Suprapubic skin (tissue), 4 donors: ENCODE data around the gene SLC40A1. TPM values are rescaled to one million over a fixed set of nuclear protein-coding genes. Genes with fewer than 3 reads are reported as not detected.

ENCODE experiments used
- DNase-seq, 2 donors: peaks; one replicate each; pipeline ENCODE4 v3.0.0-alpha.2; 2019; ENCODE audit warnings: low spot score in 2 of 2
- H3K27ac ChIP-seq: fragments of 200-600 bp; sonication (generic); one replicate; pipeline ENCODE4 v1.5.1; 2019
- H3K27me3 ChIP-seq: fragments of 200-600 bp; sonication (generic); one replicate; pipeline ENCODE4 v1.5.1; 2019
- H3K36me3 ChIP-seq: fragments of 200-600 bp; sonication (generic); one replicate; pipeline ENCODE4 v1.5.1; 2019
- H3K4me1 ChIP-seq: fragments of 200-600 bp; sonication (generic); one replicate; pipeline ENCODE4 v1.5.1; 2019
- H3K4me3 ChIP-seq: fragments of 200-600 bp; sonication (generic); one replicate; pipeline ENCODE4 v1.5.1; 2019; ENCODE audit warnings: mild to moderate bottlenecking
- H3K9me3 ChIP-seq: fragments of 200-600 bp; sonication (generic); one replicate; pipeline ENCODE4 v1.5.1; 2019
- EP300 ChIP-seq: sonication (generic); formaldehyde crosslinking; IDR thresholded peaks from one replicate; pipeline ENCODE4 v1.6.1; 2017; ENCODE audit warnings: antibody characterized with exemption
- POLR2A ChIP-seq, 2 donors: fragments of 450-650 bp; IDR thresholded peaks; one replicate each; pipeline ENCODE4 v1.6.1; 2017; ENCODE audit warnings: antibody characterized with exemption in 2 of 2, mild to moderate bottlenecking in 2 of 2, moderate library complexity in 2 of 2
- POLR2AphosphoS5 ChIP-seq, 3 donors: sonication (generic); formaldehyde crosslinking; IDR thresholded peaks; one replicate each; pipeline ENCODE4 v1.6.1; 2017; ENCODE audit warnings: antibody characterized with exemption in 3 of 3
- WGBS: methylation state at CpG from one replicate; pipeline ENCODE4 v1.1.5; 2018; 5-methylcytosine and 5-hydroxymethylcytosine counted together
- total RNA-seq, 4 donors: library from RNA; depleted of rRNA; stranded (reverse); fragments of >200 nt; gene quantifications; one replicate each; pipeline ENCODE4 v1.1.0, GENCODE V29; 2016
- TF ChIP-seq, protein P1 (sequence below), 2 donors: fragments of 200-600 bp in 1 of 2; fragments of 450-650 bp in 1 of 2; sonication (generic) in 1 of 2; IDR thresholded peaks; one replicate each; pipeline ENCODE4 v1.5.1; 2016 to 2019; ENCODE audit warnings: antibody characterized with exemption in 2 of 2, mild to moderate bottlenecking in 1 of 2, moderate library complexity in 1 of 2

Gene SLC40A1
- total RNA-seq, 4 donors from 2014 or later = 17.2 to 33.6 (median 19.6) TPM

DNA sequence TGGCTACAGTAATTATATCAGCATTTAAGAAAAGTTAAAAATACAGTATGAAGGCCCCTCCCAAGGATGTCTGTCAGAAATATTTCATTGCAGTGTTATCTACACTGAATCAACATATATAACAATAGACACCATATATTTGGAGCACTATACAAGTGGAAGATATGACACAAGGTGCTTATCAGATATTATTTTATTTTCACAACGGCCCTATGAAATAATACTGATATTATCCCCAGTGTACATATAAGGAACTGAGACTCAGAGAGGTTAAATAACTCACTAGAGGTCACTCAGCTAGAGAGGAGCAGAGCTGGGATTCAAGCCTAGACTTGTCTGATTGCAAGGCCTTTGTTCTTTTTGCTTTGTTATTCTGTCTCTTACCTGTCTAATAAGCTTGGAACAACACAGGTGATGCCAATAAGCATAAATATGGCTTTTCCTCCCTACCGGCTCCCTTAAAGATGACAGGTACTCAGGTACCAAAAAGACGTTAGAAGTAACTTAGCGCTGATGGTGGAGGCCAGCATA lies 4.7 kb upstream of the SLC40A1 start:
- TF ChIP-seq EP300 = no peak
- TF ChIP-seq POLR2A (IDR thresholded peaks at IDR 0.05) = no peak
- TF ChIP-seq POLR2AphosphoS5 (IDR thresholded peaks at IDR 0.05) = no peak
- TF ChIP-seq, protein P1, sequence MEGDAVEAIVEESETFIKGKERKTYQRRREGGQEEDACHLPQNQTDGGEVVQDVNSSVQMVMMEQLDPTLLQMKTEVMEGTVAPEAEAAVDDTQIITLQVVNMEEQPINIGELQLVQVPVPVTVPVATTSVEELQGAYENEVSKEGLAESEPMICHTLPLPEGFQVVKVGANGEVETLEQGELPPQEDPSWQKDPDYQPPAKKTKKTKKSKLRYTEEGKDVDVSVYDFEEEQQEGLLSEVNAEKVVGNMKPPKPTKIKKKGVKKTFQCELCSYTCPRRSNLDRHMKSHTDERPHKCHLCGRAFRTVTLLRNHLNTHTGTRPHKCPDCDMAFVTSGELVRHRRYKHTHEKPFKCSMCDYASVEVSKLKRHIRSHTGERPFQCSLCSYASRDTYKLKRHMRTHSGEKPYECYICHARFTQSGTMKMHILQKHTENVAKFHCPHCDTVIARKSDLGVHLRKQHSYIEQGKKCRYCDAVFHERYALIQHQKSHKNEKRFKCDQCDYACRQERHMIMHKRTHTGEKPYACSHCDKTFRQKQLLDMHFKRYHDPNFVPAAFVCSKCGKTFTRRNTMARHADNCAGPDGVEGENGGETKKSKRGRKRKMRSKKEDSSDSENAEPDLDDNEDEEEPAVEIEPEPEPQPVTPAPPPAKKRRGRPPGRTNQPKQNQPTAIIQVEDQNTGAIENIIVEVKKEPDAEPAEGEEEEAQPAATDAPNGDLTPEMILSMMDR (IDR thresholded peaks at IDR 0.05) = no peak
- H3K4me3 ChIP-seq = no peak overlapping the region
- 85% methylated on average over 4 of the region's 4 CpGs for WGBS
- H3K27ac ChIP-seq = no peak overlapping the region
- no peaks in the 10 kb centered on the region for H3K9me3 ChIP-seq
- no peaks in the 10 kb centered on the region for H3K36me3 ChIP-seq
- H3K27me3 ChIP-seq = no peaks in the 10 kb centered on the region
- no peak for DNase-seq
- H3K4me1 ChIP-seq = peaks cover 10% of the 10 kb centered on the region

DNA sequence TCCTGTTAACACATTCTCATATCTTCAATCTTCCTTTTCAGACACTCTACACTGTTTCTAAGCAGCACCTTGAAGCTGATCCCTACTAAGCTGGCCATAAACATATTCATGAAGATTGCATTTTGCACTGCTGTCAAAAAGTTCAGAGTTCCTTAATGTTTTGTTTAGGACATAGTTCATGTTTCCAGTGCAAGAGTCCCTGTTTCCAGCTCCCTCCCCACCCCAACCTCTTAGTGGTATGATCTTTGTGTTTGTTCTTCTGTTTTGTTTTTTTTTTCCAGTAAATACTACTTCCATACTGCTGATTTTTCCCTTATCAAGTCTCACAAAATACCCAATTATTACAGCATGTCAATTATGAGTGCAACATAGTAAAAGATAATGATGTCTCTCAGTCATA lies 4.1 kb upstream of the SLC40A1 start:
- no peaks in the 10 kb centered on the region for H3K27me3 ChIP-seq
- no peak for DNase-seq
- H3K9me3 ChIP-seq = no peaks in the 10 kb centered on the region
- no peak overlapping the region for H3K27ac ChIP-seq
- no peak overlapping the region for H3K4me3 ChIP-seq
- no peaks in the 10 kb centered on the region for H3K36me3 ChIP-seq
- H3K4me1 ChIP-seq = peaks cover 15% of the 10 kb centered on the region
- no peak for TF ChIP-seq POLR2AphosphoS5 (IDR thresholded peaks at IDR 0.05)
- no peak for TF ChIP-seq POLR2A (IDR thresholded peaks at IDR 0.05)
- TF ChIP-seq, protein P1 (IDR thresholded peaks at IDR 0.05) = no peak
- no peak for TF ChIP-seq EP300

DNA sequence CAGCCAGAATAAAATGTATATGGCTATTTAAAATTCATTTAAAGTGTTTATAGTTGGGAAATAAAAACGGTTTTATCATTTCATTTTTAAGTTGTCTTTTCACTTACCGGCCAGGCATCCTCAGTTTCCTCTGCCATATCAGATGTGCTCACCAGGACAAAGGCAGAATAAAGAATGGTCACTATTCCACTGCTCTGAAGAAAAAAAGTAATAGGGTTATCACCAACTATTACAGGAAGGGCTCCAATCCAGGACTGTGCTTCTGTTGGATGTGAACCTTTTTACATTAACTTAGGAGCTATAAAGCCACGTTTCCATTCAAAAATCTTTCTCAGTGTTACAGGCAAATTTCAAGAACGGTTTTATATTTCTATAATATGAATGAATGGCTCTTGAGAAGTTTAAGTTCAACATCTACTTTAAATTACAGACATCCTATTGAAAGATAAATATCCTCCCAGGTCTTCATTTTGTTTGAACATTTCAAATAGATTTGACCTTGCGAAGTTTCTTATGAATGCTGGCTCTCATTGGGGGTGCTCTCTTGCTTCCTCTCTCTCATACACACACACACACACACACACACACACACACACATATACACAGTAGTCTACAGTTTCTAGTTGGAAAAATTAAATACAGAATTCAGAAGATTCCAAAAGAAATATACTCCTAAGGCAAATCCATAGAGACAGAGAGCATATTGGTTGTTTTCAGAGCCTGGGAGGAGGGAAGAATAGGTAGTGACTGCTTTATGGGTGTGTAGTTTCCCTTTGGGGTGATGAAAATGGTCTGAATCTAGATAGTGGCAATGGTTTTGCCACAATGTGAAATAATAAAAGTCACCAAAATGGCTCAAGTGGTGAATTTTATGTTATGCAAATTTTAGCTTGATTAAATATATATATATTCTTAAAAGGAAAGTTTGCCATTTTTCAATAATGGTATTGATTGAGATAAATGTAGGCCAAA lies 2.9 kb upstream of the SLC40A1 start:
- WGBS = 96% methylated on average over 5 of the region's 5 CpGs
- no peak for DNase-seq
- H3K36me3 ChIP-seq = no peaks in the 10 kb centered on the region
- H3K9me3 ChIP-seq = no peaks in the 10 kb centered on the region
- TF ChIP-seq EP300 = no peak
- TF ChIP-seq POLR2AphosphoS5 (IDR thresholded peaks at IDR 0.05) = no peak
- no peak for TF ChIP-seq POLR2A (IDR thresholded peaks at IDR 0.05)
- TF ChIP-seq, protein P1 (IDR thresholded peaks at IDR 0.05) = no peak
- no peak overlapping the region for H3K4me3 ChIP-seq
- peaks cover 25% of the 10 kb centered on the region for H3K4me1 ChIP-seq
- no peak overlapping the region for H3K27ac ChIP-seq
- no peaks in the 10 kb centered on the region for H3K27me3 ChIP-seq

DNA sequence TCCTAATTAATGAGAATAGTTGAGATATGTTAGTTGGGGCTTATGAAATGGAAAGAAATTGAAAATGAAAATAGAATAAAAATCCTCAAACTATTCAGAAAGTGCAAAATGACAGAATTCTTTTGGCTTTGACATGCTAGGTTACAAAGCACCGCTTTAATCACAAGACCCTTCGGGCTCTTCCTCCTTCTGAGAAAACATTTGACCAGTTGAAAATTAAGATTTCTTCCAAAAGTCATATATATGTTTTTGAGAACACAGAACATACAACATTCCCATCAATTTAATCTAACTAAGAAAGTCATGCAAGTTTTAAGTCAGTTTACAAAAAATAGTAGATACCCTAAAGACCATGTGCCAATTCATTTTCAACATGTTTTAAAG lies 2.2 kb upstream of the SLC40A1 start:
- no peak for TF ChIP-seq POLR2AphosphoS5 (IDR thresholded peaks at IDR 0.05)
- no peak for TF ChIP-seq POLR2A (IDR thresholded peaks at IDR 0.05)
- TF ChIP-seq, protein P1 (IDR thresholded peaks at IDR 0.05) = no peak
- no peak for TF ChIP-seq EP300
- WGBS = 87% methylated on average over 2 of the region's 2 CpGs
- no peak overlapping the region for H3K27ac ChIP-seq

DNA sequence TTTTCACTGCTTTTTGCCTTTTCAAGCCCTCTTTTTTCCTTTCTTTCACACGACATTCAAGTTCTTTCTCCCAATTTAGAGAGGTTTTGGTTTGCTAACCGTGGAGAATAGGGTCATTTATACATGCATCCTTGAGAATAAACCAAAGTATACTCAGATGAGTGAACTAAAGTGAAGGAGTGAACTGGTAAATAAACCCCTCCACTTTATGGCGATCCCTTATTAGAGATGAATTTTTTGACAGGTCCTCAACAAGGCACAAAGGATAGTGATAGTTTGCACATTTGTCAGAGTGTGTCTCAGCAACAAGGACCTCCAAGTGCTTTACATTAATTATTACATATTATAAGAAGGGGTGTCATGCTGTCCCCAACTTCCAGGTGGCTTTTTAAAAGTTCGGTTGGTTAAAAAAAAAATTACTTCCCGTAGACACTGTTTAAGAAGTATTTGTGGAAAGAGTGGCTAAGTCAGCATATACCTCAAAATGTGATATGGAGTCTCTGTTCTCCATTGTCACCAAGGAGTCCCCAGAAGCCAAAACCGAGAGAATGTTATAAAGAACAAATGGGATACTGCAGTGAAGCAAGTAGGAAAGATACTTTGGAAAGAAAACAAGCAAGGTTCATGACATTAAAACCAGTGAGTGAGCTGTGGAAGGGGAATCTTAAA lies 1.7 kb upstream of the SLC40A1 start:
- no peak for TF ChIP-seq POLR2A (IDR thresholded peaks at IDR 0.05)
- TF ChIP-seq EP300 = no peak
- TF ChIP-seq, protein P1 (IDR thresholded peaks at IDR 0.05) = no peak
- no peaks in the 10 kb centered on the region for H3K27me3 ChIP-seq
- H3K36me3 ChIP-seq = no peaks in the 10 kb centered on the region
- peak overlapping the region; percentile 90 for H3K27ac ChIP-seq
- peaks cover 36% of the 10 kb centered on the region for H3K4me1 ChIP-seq
- no peak overlapping the region for H3K4me3 ChIP-seq
- no peaks in the 10 kb centered on the region for H3K9me3 ChIP-seq
- 86% methylated on average over 6 of the region's 6 CpGs for WGBS
- no peak for DNase-seq

More for the DNA sequence above, 2.2 kb upstream of the SLC40A1 start:
- no peak overlapping the region for H3K4me3 ChIP-seq
- H3K4me1 ChIP-seq = peaks cover 32% of the 10 kb centered on the region
- no peaks in the 10 kb centered on the region for H3K27me3 ChIP-seq
- no peak for DNase-seq
- no peaks in the 10 kb centered on the region for H3K36me3 ChIP-seq
- H3K9me3 ChIP-seq = no peaks in the 10 kb centered on the region
